ENCODE results near the gene EPHB6.

The EPHB6 gene

DNA sequence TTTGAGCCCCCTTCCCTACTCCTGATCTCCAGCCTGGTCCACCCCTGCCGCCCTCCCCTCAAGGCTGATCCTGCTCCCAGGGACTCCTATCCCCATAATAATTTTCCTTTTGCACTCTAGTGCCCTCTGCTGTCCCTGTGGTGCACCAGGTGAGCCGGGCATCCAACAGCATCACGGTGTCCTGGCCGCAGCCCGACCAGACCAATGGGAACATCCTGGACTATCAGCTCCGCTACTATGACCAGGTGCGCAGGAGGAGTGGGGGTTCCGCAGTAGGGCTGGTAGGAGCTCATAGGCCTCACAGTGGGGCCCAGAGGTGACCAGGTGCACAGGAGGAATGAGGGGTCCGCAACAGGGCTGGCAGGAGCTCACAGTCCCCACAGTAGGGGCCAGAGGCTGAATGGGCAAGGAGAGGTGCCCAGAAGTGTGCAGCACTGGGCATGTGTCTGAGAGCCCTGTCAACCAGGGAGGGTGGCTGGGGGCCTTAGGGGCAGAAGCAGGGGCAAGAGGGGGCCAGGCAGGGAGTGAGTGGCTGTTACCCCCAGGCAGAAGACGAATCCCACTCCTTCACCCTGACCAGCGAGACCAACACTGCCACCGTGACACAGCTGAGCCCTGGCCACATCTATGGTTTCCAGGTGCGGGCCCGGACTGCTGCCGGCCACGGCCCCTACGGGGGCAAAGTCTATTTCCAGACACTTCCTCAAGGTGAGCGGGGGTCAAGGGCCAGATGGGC, 11.7 kb downstream of the EPHB6 start:
- peak; percentile 85 for DNase-seq (ENCODE audit: low spot score)

DNA sequence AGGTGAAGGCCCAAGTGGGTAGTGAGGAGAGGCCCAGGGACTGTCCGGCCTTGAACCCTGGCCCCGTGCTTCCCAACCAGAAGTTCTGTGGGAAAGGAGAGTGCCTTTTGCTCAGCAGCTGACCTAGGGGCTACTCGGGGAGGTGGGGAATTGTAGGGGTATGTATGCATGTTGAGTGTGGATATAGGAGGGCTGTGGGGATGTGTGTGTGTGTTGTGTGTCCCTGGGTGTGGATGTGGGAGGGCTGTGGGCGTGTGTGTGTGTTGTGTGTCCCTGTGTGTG, 12.2 kb downstream of the EPHB6 start:
- DNase-seq (ENCODE audit: low spot score) = no peak

DNA sequence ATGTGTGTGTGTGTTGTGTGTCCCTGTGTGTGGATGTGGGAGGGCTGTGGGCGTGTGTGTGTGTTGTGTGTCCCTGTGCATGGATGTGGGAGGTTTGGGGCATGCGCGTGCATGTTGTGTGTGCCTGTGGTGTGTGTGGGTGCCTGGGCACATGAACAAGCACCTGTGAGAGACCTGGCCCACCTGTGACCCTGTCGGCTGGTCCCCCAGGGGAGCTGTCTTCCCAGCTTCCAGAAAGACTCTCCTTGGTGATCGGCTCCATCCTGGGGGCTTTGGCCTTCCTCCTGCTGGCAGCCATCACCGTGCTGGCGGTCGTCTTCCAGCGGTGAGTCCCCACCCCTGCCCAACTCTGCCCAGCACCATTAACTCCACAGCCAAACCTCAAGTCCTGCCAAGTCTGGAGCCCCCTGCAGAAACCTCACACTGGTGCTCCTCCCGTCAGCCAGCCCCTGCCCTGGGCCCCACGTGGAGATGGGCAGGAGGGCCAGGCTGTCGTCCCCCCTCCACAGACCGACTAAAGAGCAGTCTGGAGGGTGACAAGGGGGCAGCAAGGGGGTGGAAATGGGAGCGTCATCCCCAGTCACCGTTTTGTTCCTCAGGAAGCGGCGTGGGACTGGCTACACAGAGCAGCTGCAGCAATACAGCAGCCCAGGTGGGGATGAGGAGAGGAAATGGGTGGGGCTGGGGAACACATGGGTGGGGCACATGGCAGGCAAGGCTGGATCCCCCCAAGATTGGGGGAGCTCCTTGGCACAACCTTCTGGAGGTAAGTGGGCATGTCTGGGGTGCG, 12.7 kb downstream of the EPHB6 start:
- DNase-seq (ENCODE audit: low spot score) = no peak

DNA sequence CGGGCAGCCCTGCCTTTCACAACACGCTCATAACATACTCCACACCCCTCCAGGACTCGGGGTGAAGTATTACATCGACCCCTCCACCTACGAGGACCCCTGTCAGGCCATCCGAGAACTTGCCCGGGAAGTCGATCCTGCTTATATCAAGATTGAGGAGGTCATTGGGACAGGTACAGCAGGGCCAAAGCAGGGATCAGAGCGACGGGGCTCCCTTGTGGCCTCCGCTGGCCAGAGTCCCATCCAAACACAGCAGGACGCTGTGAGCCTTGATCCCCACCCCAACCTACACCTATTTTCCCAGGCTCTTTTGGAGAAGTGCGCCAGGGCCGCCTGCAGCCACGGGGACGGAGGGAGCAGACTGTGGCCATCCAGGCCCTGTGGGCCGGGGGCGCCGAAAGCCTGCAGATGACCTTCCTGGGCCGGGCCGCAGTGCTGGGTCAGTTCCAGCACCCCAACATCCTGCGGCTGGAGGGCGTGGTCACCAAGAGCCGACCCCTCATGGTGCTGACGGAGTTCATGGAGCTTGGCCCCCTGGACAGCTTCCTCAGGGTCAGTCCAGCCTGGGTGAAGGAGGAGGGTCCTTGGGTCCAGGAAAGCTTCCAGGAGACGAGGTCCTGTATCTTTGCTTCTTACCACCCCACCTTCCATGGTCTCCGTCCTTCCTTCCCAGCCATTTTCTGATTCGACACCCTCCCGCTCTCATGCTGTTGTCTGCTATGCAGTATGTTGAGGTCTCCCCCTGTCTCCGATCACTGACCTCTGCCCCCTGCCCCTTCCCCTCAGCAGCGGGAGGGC, 13.5 kb downstream of the EPHB6 start:
- no peak for DNase-seq (ENCODE audit: low spot score)

DNA sequence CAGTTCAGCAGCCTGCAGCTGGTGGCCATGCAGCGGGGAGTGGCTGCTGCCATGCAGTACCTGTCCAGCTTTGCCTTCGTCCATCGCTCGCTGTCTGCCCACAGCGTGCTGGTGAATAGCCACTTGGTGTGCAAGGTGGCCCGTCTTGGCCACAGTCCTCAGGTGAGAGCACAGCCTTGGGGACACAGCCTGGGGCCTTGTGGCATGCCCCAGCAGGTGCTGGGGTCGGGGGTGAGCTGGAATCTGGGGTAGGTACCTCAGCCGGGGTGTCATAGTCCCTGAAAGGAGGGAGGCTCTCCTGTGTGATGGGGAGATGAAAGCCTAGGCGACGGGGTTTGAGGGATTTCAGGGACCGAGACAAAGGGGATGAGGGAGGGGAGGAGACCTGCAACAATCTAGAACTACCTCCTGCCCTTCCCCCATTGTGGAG, 14.1 kb downstream of the EPHB6 start:
- no peak for DNase-seq (ENCODE audit: low spot score)

DNA sequence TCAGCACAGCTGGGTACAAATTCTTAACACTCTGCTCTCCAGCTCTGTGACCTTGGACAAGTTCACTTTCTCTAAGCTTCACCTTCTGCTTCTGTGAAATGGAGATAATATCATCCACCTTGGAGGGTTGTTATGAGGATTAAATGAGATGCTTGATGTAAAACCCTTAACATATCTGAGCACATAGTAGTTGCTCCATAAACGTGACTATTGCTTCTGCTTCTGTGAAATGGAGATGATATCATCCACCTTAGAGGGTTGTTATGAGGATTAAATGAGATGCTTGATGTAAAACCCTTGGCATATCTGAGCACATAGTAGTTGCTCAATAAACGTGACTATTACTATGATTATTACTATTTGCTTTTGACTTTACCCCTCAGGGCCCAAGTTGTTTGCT, 14.6 kb downstream of the EPHB6 start:
- DNase-seq (ENCODE audit: low spot score) = no peak

DNA sequence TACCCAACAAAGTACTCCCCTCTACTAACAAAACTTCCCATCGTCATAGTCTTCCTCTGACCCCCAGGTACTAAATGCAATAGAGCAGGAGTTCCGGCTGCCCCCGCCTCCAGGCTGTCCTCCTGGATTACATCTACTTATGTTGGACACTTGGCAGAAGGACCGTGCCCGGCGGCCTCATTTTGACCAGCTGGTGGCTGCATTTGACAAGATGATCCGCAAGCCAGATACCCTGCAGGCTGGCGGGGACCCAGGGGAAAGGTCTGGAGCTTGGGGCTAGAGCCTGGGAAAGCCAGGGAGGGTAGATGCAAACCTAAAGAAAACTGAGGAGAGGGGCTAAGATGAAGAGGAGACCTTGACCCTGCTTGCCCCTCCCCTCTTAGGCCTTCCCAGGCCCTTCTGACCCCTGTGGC, 15.3 kb downstream of the EPHB6 start:
- no peak for DNase-seq (ENCODE audit: low spot score)

DNA sequence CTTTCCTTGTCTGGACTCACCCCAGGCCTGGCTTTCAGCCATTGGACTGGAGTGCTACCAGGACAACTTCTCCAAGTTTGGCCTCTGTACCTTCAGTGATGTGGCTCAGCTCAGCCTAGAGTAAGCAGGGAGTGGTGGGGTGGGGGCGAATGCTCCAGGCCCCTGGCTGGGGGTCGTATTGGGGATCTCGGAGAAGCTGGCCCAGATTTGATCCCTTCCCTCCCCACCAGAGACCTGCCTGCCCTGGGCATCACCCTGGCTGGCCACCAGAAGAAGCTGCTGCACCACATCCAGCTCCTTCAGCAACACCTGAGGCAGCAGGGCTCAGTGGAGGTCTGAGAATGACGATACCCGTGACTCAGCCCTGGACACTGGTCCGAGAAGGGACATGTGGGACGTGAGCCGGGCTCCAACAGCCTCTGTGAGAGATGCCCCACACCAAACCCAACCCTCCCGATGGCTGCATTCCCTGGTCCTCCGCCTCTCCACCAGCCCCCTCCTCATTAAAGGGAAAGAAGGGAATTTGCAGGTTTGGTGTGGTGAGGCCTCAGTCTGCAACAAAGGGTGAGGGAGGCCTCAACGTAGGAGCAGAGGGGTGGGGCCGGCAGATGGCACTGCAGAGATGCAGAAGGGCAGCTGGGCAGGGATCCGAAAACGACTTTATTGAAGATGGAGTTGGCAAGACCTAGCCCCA, 15.8 kb downstream of the EPHB6 start:
- DNase-seq (ENCODE audit: low spot score) = no peak

DNA sequence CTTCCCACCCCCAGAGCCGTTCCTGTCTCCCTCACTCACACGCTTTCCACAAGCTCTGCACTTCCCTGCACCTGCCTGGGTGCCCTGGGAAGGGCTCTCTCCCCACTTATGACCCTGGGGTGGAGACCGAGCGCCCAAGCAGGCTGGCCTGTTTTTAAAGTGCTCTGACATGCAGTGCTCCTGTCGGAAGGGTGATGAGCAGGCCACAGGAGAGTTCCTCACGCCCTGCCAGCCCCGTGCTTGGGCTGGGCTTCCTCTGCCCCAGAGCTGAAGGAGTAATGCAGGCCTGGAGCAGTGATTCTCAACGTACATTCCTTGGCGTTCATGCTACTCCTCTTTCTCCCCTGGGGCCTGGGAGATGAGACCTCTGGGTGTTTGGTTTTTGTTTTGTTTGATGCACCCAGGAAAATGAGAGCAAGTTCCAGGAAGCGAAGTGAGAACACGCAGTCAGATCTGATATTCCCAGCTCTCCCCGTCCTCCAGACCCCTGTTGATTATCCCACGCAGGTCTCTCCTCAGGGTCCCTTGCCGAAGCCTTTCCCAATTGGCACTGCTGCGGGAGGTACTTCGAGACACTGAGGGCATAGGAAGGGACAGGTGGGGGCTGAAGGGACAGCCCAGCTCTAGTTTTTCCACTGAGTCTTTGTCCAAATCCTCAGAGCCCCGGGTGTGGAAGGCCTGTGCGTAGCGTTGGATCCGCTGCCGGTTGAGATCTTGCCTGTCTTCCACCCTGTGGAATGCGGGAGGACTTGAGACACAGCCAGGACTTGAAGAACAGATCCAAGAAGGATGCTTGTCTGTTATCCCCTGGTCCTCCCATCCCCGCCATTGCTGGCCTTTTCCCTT, 16.6 kb downstream of the EPHB6 start:
- no peak for DNase-seq (ENCODE audit: low spot score)

DNA sequence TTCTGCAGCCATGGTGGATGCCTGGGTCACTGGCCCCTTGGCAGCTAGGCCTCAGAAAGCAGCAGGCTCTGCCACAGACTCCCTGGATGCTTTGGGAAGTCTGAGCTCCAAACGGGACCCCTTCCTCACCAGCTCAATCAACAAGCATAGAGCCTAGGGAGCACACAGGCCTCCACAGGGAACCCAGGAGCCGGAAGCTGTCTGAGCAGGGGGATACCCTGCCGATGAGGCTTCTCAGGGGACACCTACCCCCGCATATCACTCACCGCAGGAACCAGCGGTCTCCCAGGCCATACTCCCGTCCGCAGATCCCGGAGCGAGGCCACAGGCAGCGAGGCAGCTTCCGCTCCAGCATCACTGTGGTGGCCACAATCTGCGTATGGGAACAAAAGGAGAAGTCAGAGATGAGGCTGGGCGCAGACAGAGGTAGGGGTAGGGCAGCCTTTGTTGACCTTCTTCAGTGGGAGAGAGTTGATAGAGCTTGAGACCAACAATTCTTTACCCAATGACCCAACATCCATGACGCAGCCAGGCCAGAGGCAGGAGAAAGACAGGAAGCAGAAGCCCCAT, 17.3 kb downstream of the EPHB6 start:
- no peak for DNase-seq (ENCODE audit: low spot score)

DNA sequence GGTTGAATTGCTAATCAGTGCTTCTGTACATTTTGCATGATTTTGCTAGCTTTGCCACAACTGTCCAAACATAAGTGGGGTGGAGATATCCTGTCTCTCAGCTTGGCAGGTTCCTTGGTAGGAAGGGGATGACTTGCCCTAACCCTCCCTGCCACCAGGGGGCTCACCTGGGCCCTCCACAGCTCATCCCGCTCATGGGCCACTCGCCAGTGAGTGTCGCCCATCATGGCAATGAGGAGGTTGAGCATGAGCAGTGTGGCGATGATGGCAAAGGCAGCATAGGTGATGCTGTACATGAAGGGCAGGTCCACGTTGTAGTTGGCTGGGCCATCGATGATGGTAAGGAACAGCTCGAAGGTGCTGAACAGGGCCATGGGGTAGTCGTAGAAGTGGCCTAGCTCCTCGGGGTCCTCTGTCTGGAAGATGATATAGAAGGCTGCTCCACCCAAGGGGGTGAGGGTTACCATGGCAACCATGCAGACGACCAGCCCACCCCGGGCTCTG, 18.5 kb downstream of the EPHB6 start:
- peak; percentile 72 for DNase-seq (ENCODE audit: low spot score)

DNA sequence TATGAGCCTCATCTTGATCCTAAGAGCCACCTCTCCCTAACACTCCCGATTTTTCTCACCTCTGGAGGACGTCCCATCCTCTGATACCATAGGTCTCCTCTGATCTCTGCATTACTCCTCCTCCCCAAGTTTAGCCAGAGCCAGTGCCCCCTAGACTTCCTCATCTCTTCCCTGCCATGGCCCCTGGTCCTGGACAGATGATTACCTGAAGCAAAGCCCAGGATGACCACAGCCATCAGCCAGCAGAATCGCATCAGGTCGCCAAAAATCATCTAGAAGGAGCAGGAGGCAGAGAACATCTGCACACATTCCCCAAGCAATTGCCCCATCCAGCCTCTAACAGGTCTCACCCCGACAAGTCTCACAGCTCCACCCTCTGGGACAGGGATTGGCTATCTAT, 19.0 kb downstream of the EPHB6 start:
- no peak for DNase-seq (ENCODE audit: low spot score)

DNA sequence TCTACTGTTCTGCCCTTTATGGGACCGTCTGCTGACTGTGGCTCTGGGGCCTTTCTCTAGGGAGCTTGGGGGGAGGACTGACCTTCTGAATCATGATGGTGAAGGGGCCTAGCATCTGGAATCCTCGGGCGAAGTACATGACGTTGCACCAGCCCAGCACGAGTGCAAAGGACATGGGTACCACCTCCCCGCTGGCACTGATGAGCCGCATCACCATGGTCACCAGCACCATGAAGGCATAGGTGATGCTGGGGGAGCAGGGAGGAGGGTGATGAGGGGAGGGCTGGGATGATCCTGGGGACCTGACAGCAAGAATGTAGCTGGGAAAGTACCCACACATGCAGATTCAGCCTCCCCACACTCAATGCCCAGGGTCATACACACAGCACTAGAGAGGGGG, 19.5 kb downstream of the EPHB6 start:
- DNase-seq (ENCODE audit: low spot score) = no peak

DNA sequence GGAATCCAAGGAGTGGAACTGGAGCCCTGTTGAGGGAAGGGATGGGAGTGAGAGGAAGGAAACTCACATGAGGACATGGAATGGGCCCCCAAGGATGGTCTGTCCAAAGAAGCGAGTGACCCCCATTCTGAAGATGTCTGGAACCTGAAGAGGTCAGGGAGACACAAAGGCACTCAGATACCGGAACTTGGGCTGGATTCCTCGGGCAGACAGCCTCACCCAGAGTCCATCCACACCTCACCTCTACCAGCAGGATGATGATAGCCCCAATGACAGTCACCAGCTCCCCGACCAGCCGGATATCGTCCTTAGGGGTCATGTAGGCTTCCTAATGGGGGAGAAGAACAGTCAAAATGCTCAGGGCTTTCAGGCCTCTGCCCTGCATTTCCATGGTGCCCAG, 20.0 kb downstream of the EPHB6 start:
- no peak for DNase-seq (ENCODE audit: low spot score)

DNA sequence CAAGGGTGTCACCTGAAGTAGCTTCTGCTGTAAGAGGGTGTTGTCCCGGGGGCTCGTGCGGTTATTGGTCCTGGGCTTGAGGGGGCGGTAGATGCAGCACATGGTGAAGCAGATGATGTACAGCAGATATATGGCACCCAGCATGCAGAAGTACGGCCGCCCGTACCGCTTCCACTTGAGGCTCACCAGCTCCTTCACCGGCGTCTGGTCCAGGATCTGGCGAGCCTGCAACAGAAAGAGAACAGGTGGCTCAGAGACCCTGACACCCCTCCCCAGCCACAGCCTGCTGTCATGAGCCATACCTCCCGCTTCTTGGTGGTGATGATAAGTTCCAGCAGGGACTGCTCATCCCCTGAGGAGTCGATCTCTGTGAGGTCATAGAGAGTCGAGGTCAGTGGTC, 20.6 kb downstream of the EPHB6 start:
- DNase-seq (ENCODE audit: low spot score) = no peak

DNA sequence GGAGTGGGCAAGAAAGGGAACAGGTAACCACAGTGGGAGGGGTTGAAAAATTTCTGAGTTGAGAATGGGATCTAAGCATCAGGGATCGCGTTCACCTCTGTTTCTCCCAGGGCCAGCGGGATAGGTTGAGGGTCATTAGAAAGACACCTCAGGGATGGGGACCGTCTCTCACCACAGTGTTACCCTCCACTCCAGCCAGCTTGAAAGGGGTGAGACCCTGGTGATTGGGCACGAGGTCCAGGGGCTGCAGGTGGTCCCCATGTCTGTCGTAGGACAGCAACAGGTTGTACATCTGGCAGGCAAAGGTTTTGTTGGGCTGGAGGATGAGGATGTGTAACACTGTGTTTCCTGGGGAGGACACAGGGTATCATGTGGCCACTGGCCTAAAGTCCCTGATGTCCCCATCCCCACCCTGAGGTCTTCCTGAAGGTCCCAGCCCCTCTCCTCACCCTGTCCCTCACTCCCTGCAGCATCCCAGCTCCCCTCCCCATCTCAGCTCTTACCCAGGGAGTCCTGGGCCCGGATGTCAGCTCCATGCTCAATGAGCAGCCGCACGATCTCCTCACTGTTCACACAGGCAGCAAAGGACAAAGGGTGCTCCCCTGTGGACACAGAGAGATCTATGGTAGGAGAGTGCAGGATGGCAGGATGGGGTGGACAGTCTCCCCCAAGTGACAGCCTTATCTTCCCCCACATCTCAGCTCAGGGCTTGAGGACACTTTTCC, 21.5 kb downstream of the EPHB6 start:
- no peak for DNase-seq (ENCODE audit: low spot score)

DNA sequence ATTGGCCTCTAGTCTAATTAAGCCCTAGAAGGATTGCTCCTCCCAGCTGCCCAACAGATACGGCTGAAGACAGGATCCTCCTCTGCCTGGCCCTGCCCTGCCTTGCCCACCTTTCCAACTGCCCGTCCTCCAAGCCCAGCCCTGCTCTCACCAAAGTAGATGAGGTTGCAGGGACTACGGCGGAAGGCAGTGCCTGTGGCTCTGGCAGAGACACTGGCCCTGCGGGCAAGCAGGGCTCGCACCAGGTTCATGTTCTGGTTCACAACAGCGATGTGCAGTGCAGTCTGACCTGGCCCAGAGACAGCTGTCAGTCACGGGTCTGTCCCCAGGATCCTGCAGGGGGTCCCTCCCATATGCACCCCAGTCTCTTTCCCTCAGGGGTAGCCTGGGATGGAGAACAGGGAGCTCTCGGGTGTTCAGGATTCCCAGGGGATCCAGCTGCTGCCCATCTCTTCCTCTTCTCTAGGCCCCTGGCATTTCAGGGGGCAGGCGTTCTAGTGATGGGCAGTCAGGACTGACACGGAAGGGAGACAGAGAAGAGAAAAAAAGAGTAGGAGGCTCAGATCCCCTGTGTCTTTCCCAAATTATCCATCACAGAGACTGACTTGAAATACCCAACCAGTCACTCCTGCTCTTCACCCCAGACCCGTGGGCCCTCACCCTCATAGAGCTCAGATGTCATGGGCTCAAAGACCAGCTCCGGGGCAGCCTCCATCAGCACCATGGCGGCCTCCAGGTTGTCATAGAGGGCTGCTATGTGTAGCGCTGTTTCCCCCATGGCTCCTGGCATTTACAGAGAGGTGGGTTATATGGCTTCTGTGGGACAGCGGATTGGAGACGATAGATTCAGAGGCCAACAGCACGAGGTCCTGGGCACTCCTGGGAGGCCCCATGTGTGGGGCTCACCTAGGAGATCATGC, 22.4 kb downstream of the EPHB6 start:
- DNase-seq (ENCODE audit: low spot score) = no peak

DNA sequence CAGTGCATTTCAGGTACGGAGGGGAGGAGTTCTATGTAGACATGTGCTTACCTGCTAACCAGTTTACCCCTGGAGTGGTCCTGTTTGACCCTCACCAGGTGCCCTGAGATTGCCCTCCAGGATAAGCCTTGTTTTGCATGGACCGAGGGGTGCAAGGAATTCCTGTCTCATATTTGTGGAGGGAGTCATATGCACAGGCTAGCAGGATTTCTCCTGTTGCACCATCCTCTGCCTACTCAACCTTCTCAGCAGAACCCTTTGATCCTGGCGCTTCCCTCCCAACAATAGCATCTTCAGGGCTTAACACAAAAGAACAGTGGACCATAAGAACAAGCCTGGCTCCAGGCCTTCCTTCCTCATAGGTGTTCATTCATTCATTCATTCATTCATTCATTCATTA, 23.4 kb downstream of the EPHB6 start:
- no peak for DNase-seq (ENCODE audit: low spot score)

DNA sequence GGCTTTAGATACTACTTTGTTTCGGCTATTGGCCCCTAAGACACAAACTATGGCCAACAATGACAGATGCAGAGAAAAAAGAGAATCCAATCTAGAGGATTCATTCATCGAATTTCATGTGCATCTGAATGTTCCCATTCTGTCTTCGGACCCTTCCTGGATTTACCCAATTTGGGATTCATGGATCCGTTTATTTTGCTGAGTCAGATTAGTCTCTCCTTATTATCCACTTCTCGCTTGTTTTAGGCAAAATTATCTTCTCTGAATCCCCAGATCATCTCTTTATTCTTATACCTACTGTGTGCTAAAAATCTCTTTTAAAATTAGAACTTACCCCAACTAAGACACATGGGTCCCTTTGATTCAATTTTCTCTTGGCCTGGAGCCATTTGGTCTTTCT, 24.2 kb downstream of the EPHB6 start:
- DNase-seq (ENCODE audit: low spot score) = no peak
